Fibroblast of gingiva (primary cell): ENCODE data around the gene PIH1D1.
"Not testable (repeated sequence)": the region's sequence is repeated elsewhere in the genome, so short reads cannot be mapped to it uniquely, and the experiment has no call there.

Source experiments
- DNase-seq: peaks from one replicate; pipeline ENCODE4 v3.0.0-alpha.2; 2011; ENCODE audit warnings: low read depth

Gene PIH1D1

GRCh38 chr19:49455773-49456172, 4.2 kb upstream of the PIH1D1 start:
- peak; percentile 91 for DNase-seq

- DNase-seq: no peak
Observed at GRCh38 chr19:49453757-49454240, 2.2 kb upstream of the PIH1D1 start.

GRCh38 chr19:49453013-49453756, 1.6 kb upstream of the PIH1D1 start, which contains the start of gene ALDH16A1:
Gene ALDH16A1 (plus strand): TSS chr19:49453225. CDS start chr19:49453332, 107 bp downstream.
- DNase-seq: peak; percentile 98

- no peak for DNase-seq
Observed at GRCh38 chr19:49450405-49450804, 1.2 kb downstream of the PIH1D1 start.

- no peak for DNase-seq
Observed at GRCh38 chr19:49448432-49448786, 3.2 kb downstream of the PIH1D1 start.

- DNase-seq: no peak
Observed at GRCh38 chr19:49447485-49448431, 3.9 kb downstream of the PIH1D1 start.

GRCh38 chr19:49445997-49446396, 5.6 kb downstream of the PIH1D1 start:
- DNase-seq: no peak

GRCh38 chr19:49444100-49444700, 7.4 kb downstream of the PIH1D1 start:
- not testable (repeated sequence) for DNase-seq

GRCh38 chr19:49443366-49444099, 8.1 kb downstream of the PIH1D1 start:
- DNase-seq: peak; percentile 92

- peak; percentile 88 for DNase-seq
Observed at GRCh38 chr19:49442771-49443365, 8.7 kb downstream of the PIH1D1 start.

GRCh38 chr19:49442354-49442753, 9.3 kb downstream of the PIH1D1 start:
- no peak for DNase-seq

- DNase-seq: no peak
Observed at GRCh38 chr19:49441960-49442350, 9.7 kb downstream of the PIH1D1 start.

- no peak for DNase-seq
Observed at GRCh38 chr19:49441210-49441959, 10.2 kb downstream of the PIH1D1 start, which contains the start of gene SLC17A7. Gene SLC17A7 (minus strand): TSS chr19:49441527. CDS start chr19:49441379, 148 bp downstream.

- no peak for DNase-seq
Observed at GRCh38 chr19:49440439-49441209, 11.0 kb downstream of the PIH1D1 start.

GRCh38 chr19:49439836-49440235, 11.8 kb downstream of the PIH1D1 start:
- DNase-seq: no peak

GRCh38 chr19:49438261-49438660, 13.4 kb downstream of the PIH1D1 start:
- DNase-seq: no peak

- no peak for DNase-seq
Observed at GRCh38 chr19:49437231-49437630, 14.4 kb downstream of the PIH1D1 start.

- no peak for DNase-seq
Observed at GRCh38 chr19:49436381-49437017, 15.1 kb downstream of the PIH1D1 start.

GRCh38 chr19:49435670-49436069, 15.9 kb downstream of the PIH1D1 start:
- no peak for DNase-seq
